ENCODE data around the gene HS6ST1. TPM values are rescaled to one million over a fixed set of nuclear protein-coding genes. Genes with fewer than 3 reads are reported as not detected.

The HS6ST1 gene
- 10 to 100 TPM; 19.3 to 22.9 TPM for total RNA-seq

DNA sequence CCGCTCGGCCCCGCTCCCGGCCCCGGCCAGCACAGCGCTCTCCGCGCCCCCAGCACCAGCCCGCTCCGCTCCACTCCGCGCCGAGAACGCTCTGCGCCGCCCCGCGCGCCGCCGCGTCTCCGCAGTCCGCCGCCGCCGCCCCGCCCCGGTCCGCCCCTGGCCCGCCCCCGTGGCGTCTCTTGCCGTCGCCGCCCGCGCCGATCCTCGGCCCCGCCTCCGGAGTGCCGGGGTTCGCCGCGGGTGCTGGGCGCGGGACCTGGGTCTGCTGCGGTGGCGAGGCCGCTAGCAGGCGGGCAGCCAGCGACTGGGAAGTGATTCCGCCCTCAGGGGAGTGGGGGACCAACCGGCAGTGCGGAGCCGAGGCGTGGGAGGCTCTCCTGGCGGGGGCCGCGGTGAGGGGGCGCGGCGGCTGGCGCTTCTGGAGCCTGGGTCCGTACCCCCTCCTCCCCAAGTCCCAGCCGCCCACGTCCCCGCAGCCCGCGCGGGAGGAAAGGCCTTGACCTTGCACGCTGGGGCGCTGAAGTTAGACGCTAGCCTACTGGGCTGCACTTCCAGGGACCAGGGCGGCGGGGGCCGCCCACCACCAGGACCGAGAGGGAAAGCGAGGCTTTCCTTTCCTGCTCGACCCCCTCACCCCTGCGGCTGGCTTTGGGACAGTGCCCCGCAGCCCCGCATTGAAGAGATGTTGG is at the start of gene HS6ST1:
Gene HS6ST1 (minus strand): TSS at position 93 of the 689 bp plus-strand sequence. CDS start 305 bp downstream, outside the sequence.
- Histone ChIP-seq H3K27me3 (no peaks in the 10 kb centered on the region), H3K9me3 (no peaks in the 10 kb centered on the region), H3K4me1 (peaks cover 6% of the 10 kb centered on the region), H3K9ac (ENCODE audit: low read depth in 2 of 2, low read length in 2 of 2) (peak within 1 kb of the TSS; percentile 58 to 86), H3K4me3 (peak within 1 kb of the TSS; percentile 75), H3K27ac (no peak within 1 kb of the TSS), H3K36me3 (no peaks in the 10 kb centered on the region)
- intact Hi-C loops (cut with DNase I), result no loop called here
- no peak for TF ChIP-seq CTCF (IDR thresholded peaks at IDR 0.05)
- peak; percentile 88 for DNase-seq

DNA sequence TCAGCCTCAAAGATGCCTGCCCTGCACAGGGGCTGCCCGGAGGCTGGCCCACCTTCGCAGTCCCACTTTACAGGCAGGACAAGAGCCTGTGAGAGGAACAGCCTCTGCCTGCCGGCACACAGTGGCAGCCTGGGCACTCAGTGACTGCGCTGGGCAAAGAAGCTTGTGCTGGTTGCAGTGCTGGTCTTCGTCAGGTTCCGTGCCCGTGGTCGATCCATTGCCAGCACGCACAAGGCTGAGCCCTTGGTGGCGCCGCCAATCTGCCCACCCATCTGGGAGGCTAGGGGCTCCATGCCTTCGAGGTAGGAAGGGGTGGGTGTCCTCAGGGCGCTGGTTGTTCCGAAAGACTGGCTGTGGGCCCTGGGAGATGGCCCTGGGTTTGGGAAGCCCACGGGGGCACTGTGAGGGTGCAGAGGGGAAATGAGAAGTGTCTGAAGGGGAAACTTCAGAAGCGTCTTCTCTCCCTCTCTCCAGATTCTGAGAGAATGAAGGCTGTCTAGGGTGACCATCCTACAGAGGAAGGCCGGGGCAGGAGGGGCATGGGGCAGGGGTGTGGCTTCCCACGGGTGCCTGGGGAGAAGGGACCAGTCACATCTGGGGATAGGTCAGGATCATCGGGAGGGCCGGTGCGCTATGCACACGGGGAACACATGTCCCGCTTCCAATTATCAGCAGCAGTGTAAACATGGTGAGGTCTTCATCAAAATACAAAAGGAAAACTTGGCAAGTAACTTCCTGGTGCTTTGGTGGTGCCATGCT is 49.1 kb upstream of the HS6ST1 start:
- no peak for TF ChIP-seq CTCF (IDR thresholded peaks at IDR 0.05)
- Histone ChIP-seq H3K27ac (no peak overlapping the region), H3K4me1 (no peaks in the 10 kb centered on the region), H3K9me3 (no peaks in the 10 kb centered on the region), H3K4me3 (no peak overlapping the region), H3K9ac (ENCODE audit: low read depth in 2 of 2, low read length in 2 of 2) (no peak overlapping the region), H3K27me3 (no peaks in the 10 kb centered on the region), H3K36me3 (no peaks in the 10 kb centered on the region)
- intact Hi-C loops (cut with DNase I), result no loop called here
- DNase-seq, result no peak

DNA sequence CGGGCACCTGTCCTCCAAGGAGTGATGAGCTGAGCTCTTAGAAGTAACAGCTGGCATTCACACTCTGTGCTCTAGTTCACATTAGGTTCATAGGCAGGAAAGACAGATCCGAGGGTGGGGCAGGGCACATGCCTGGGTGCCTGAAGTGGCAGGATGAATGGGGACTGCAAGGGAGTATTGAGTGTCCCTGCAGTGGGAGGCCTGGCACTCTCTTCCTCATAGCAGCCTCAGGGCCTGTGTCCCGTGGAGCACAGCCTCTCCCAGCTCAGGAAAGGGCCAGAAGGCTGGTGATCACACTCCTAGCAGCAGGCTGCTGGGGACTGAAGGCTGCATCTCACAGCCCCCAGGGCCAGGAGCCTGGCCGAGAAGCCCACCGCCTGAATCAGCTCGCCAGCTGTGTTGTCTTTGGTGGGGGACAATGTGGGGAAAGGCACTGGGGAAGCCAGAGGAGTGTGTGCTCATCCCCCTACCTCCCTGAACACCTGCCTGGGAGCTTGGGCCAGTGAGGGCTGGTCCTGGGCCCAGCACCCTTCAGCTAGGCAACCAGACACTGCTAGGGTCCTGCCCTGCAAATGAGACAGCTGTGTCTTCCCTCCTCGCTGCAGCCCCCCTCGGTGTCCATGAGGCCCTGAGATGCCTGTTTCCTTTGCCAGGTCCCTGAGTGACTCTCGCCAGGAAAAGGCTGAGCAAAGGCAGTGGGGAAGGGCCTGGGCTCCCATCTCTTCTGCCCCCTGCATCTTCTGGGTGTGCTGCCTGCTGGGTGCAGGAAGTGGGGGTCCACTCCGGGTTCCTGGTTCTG is 48.2 kb upstream of the HS6ST1 start:
- H3K4me3 ChIP-seq, result no peak overlapping the region
- H3K27me3 ChIP-seq, result no peaks in the 10 kb centered on the region
- TF ChIP-seq CTCF (IDR thresholded peaks at IDR 0.05), result no peak
- no peak overlapping the region for H3K27ac ChIP-seq
- H3K4me1 ChIP-seq, result no peaks in the 10 kb centered on the region
- DNase-seq, result no peak
- intact Hi-C loops (cut with DNase I), result no loop called here
- H3K9ac ChIP-seq (ENCODE audit: low read depth in 2 of 2, low read length in 2 of 2), result no peak overlapping the region
- no peaks in the 10 kb centered on the region for H3K36me3 ChIP-seq
- H3K9me3 ChIP-seq, result no peaks in the 10 kb centered on the region

GRCh38 chr2:128365217-128365905 is 46.7 kb upstream of the HS6ST1 start:
- Histone ChIP-seq H3K4me3 (no peak overlapping the region), H3K4me1 (no peaks in the 10 kb centered on the region), H3K9me3 (no peaks in the 10 kb centered on the region), H3K27me3 (no peaks in the 10 kb centered on the region), H3K36me3 (no peaks in the 10 kb centered on the region), H3K27ac (no peak overlapping the region), H3K9ac (ENCODE audit: low read depth in 2 of 2, low read length in 2 of 2) (no peak overlapping the region)
- intact Hi-C loops (cut with DNase I), result no loop called here
- no peak for TF ChIP-seq CTCF (IDR thresholded peaks at IDR 0.05)
- no peak for DNase-seq

DNA sequence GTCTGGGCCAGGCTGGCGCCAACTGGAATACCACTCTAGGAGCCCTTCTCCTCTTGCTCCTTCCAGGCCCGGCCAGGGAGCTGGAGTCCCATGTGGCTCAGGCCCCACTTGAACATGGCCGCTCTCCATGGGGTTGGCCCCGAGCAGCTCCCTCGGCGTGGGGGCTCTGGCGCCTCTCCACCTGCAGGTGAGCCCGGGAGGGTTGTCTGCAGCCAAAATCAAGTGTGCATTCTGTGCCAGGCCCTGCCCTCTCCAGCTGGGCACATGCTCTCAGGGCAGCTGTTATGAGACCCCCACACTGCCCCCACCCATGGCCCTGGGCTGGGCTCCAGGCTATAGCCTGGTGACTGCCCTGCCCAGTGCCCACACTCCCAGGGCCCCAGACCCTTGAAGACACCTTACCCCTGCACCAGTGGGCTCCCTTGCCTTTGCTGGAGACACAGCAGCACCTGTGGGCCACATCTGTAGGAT is 45.8 kb upstream of the HS6ST1 start:
- no peak for DNase-seq
- H3K36me3 ChIP-seq, result no peaks in the 10 kb centered on the region
- no peak overlapping the region for H3K9ac ChIP-seq (ENCODE audit: low read depth in 2 of 2, low read length in 2 of 2)
- H3K4me1 ChIP-seq, result no peaks in the 10 kb centered on the region
- no peak for TF ChIP-seq CTCF (IDR thresholded peaks at IDR 0.05)
- H3K4me3 ChIP-seq, result no peak overlapping the region
- intact Hi-C loops (cut with DNase I), result no loop called here
- no peaks in the 10 kb centered on the region for H3K27me3 ChIP-seq
- H3K9me3 ChIP-seq, result no peaks in the 10 kb centered on the region
- H3K27ac ChIP-seq, result no peak overlapping the region
